H1 (cell line): ENCODE measurements around the gene DLL1. TPM values are rescaled to one million over a fixed set of nuclear protein-coding genes. Genes with fewer than 3 reads are reported as not detected.

Experiments
- CTCF ChIA-PET: fragments of 300-600 bp; sonication (Branson Sonifier 250); formaldehyde crosslinking; loops from one replicate; lab custom pipeline; 2021; ENCODE audit not compliant: partially characterized antibody; lab: Charles Lee
- POLR2A ChIA-PET: fragments of 300-600 bp; sonication (Branson Sonifier 250); formaldehyde crosslinking; loops from one replicate; lab custom pipeline; 2021; ENCODE audit warnings: inconsistent platforms; ENCODE audit not compliant: partially characterized antibody; lab: Charles Lee
- DNase-seq, 2 experiments: peaks; one replicate each; pipeline versions ENCODE4 v3.0.0 to v3.0.0-alpha.2; 2010 to 2022; ENCODE audit warnings: low spot score in 2 of 2, low read depth in 1 of 2, mixed read lengths in 1 of 2
- FAIRE-seq: peaks from 2 replicates; lab custom pipeline; 2011; peaks lifted over from hg19 to GRCh38; lab: Jason Lieb, UNC
- H2AFZ ChIP-seq: 2 replicates; pipeline ENCODE4 v1.8.1; 2012; ENCODE audit warnings: low read length, inconsistent platforms
- H2AK5ac ChIP-seq: 2 replicates; pipeline ENCODE4 v1.6.1; 2013; ENCODE audit warnings: low read depth, low read length
- H2BK120ac ChIP-seq: replicated peaks from 2 replicates; pipeline ENCODE3; 2013; ENCODE audit warnings: low read depth, low read length, inconsistent platforms
- H2BK12ac ChIP-seq: 2 replicates; pipeline ENCODE4 v1.6.1; 2013; ENCODE audit warnings: low read depth, low read length
- H2BK15ac ChIP-seq: 2 replicates; pipeline ENCODE4 v1.6.1; 2013; ENCODE audit warnings: low read length
- H2BK20ac ChIP-seq: 2 replicates; pipeline ENCODE4 v1.6.1; 2013; ENCODE audit warnings: low read length
- H2BK5ac ChIP-seq: 2 replicates; pipeline ENCODE4 v1.6.1; 2013; ENCODE audit warnings: low read depth, low read length
- H3K14ac ChIP-seq: 2 replicates; pipeline ENCODE4 v1.6.1; 2013; ENCODE audit warnings: inconsistent platforms; ENCODE audit not compliant: insufficient read length
- H3K18ac ChIP-seq: 2 replicates; pipeline ENCODE4 v1.6.1; 2013; ENCODE audit warnings: low read length; ENCODE audit errors: extremely low read depth
- H3K23ac ChIP-seq: 2 replicates; pipeline ENCODE4 v1.6.1; 2013; ENCODE audit warnings: inconsistent platforms; ENCODE audit not compliant: insufficient read length
- H3K23me2 ChIP-seq: 2 replicates; pipeline ENCODE4 v1.6.1; 2013; ENCODE audit warnings: low read depth, low read length
- H3K27ac ChIP-seq: 2 replicates; pipeline ENCODE4 v1.6.1; 2011; ENCODE audit warnings: low read depth, low read length, inconsistent platforms
- H3K27me3 ChIP-seq, 4 experiments: replicated peaks in 1 of 4; 1 replicate in 1 of 4; 2 replicates in 3 of 4; pipeline versions ENCODE4 v1.6.1 to v1.8.1; 2011 to 2013; ENCODE audit warnings: low read length in 3 of 4, mild to moderate bottlenecking in 3 of 4, inconsistent platforms in 2 of 4, mixed read lengths in 2 of 4, moderate library complexity in 1 of 4; ENCODE audit not compliant: control insufficient read depth in 3 of 4, insufficient read depth in 3 of 4; ENCODE audit errors: extremely low read depth in 1 of 4
- H3K36me3 ChIP-seq, 4 experiments: 2 replicates each; pipeline versions ENCODE4 v1.6.1 to v1.8.1; 2011 to 2013; ENCODE audit warnings: mild to moderate bottlenecking in 4 of 4, low read length in 3 of 4, moderate library complexity in 2 of 4, control low read depth in 1 of 4, inconsistent platforms in 1 of 4; ENCODE audit not compliant: insufficient read depth in 4 of 4, control insufficient read depth in 2 of 4
- H3K4ac ChIP-seq: replicated peaks from 2 replicates; pipeline ENCODE3; 2013; ENCODE audit warnings: low read length, low read depth, mixed read lengths, inconsistent platforms; ENCODE audit not compliant: insufficient read length
- H3K4me1 ChIP-seq, 4 experiments: replicated peaks in 1 of 4; 1 replicate in 1 of 4; 2 replicates in 3 of 4; pipeline versions ENCODE4 v1.6.1 to v1.8.1; 2011 to 2013; ENCODE audit warnings: low read length in 3 of 4, inconsistent platforms in 2 of 4, mixed read lengths in 1 of 4; ENCODE audit not compliant: insufficient read depth in 4 of 4, control insufficient read depth in 3 of 4
- H3K4me2 ChIP-seq, 2 experiments: 2 replicates each; pipeline versions ENCODE4 v1.6.1 to v1.8.1; 2011 to 2013; ENCODE audit warnings: low read depth in 2 of 2, low read length in 2 of 2, control low read depth in 1 of 2, inconsistent platforms in 1 of 2, mild to moderate bottlenecking in 1 of 2; ENCODE audit not compliant: insufficient read depth in 1 of 2
- H3K4me3 ChIP-seq, 4 experiments: fragments of 200-600, 300-600 bp in 1 of 4; sonication (generic), shearing (Covaris generic), sonication (Bioruptor Twin) in 1 of 4; 2 replicates each; pipeline versions ENCODE4 v1.5.1 to v1.8.1; 2011 to 2016; ENCODE audit warnings: low read length in 4 of 4, low read depth in 3 of 4, control low read depth in 2 of 4, inconsistent platforms in 2 of 4, mild to moderate bottlenecking in 2 of 4, mixed read lengths in 1 of 4, moderate library complexity in 1 of 4; ENCODE audit not compliant: insufficient read depth in 2 of 4; ENCODE audit errors: extremely low read depth in 1 of 4
- H3K56ac ChIP-seq: replicated peaks from 2 replicates; pipeline ENCODE3; 2013; ENCODE audit warnings: low read depth, mild to moderate bottlenecking, mixed read lengths, low read length, inconsistent platforms; ENCODE audit not compliant: insufficient read length
- H3K79me1 ChIP-seq: 2 replicates; pipeline ENCODE4 v1.6.1; 2013; ENCODE audit warnings: low read depth, low read length, control low read depth
- H3K79me2 ChIP-seq, 2 experiments: 2 replicates each; pipeline versions ENCODE4 v1.6.1 to v1.8.1; 2012 to 2013; ENCODE audit warnings: low read length in 2 of 2, mild to moderate bottlenecking in 2 of 2, inconsistent platforms in 1 of 2; ENCODE audit not compliant: insufficient read depth in 2 of 2, control insufficient read depth in 1 of 2
- H3K9ac ChIP-seq, 4 experiments: replicated peaks in 1 of 4; 1 replicate in 1 of 4; 2 replicates in 3 of 4; pipeline versions ENCODE4 v1.6.1 to v1.8.1; 2011 to 2013; ENCODE audit warnings: low read depth in 3 of 4, low read length in 3 of 4, control low read depth in 2 of 4, mild to moderate bottlenecking in 2 of 4, moderate library complexity in 2 of 4, inconsistent platforms in 1 of 4; ENCODE audit errors: extremely low read depth in 1 of 4
- H3K9me3 ChIP-seq, 2 experiments: 2 replicates each; pipeline versions ENCODE4 v1.6.1 to v1.8.1; 2012 to 2013; ENCODE audit warnings: mild to moderate bottlenecking in 2 of 2, moderate library complexity in 2 of 2, control low read depth in 1 of 2, inconsistent platforms in 1 of 2, low read depth in 1 of 2, low read length in 1 of 2, mixed read lengths in 1 of 2; ENCODE audit not compliant: insufficient read depth in 2 of 2
- H4K20me1 ChIP-seq, 2 experiments: replicated peaks in 1 of 2; 2 replicates each; pipeline versions ENCODE3 to v1.8.1; 2011 to 2013; ENCODE audit warnings: inconsistent platforms in 2 of 2, low read length in 2 of 2, mild to moderate bottlenecking in 1 of 2; ENCODE audit not compliant: insufficient read depth in 2 of 2, control insufficient read depth in 1 of 2
- H4K5ac ChIP-seq: 2 replicates; pipeline ENCODE4 v1.6.1; 2013; ENCODE audit warnings: low read length, low read depth, mixed read lengths, inconsistent platforms; ENCODE audit not compliant: insufficient read length
- H4K8ac ChIP-seq: 2 replicates; pipeline ENCODE4 v1.8.0; 2013; ENCODE audit warnings: mild to moderate bottlenecking, moderate library complexity, low read length, inconsistent platforms; ENCODE audit not compliant: insufficient read depth; ENCODE audit errors: extremely low read depth
- H4K91ac ChIP-seq: replicated peaks from 2 replicates; pipeline ENCODE3; 2013; ENCODE audit warnings: low read length, mixed read lengths, inconsistent platforms; ENCODE audit not compliant: insufficient read length
- CTBP2 ChIP-seq: IDR thresholded peaks from 2 replicates; pipeline ENCODE4 v1.7.0; 2011; ENCODE audit warnings: borderline replicate concordance, mild to moderate bottlenecking, moderate library complexity, mixed read lengths, low read length; ENCODE audit not compliant: insufficient read depth, insufficient read length
- GABPA ChIP-seq: IDR thresholded peaks from 2 replicates; pipeline ENCODE4 v1.6.1; 2011; ENCODE audit warnings: mild to moderate bottlenecking, low read length, moderate library complexity, borderline replicate concordance; ENCODE audit not compliant: insufficient read depth
- JUN ChIP-seq: IDR thresholded peaks from 2 replicates; pipeline ENCODE4 v1.6.1; 2011; ENCODE audit warnings: low read depth, mild to moderate bottlenecking, improper control_type of control experiment, low read length
- SIRT6 ChIP-seq: IDR thresholded peaks from one replicate; pipeline ENCODE4 v1.7.1; 2012; ENCODE audit warnings: low read length, inconsistent platforms
- whole genome bisulfite sequencing, 2 experiments: shearing (Covaris generic) in 1 of 2; methylation state at CpG; one replicate each; pipeline versions ENCODE4 v1.1.6 to v1.1.7; 2013 to 2015; ENCODE audit warnings: low lambda C conversion rate in 2 of 2, mixed read lengths in 2 of 2, inconsistent platforms in 1 of 2, low coverage in 1 of 2, missing lambda C conversion rate in 1 of 2; ENCODE audit not compliant: insufficient replicate concordance in 2 of 2, insufficient coverage in 1 of 2, insufficient read length in 1 of 2; ENCODE audit errors: extremely low coverage in 1 of 2, missing lambda C conversion rate in 1 of 2; 5-methylcytosine and 5-hydroxymethylcytosine counted together
- polyA plus RNA-seq, 7 experiments: library from polyadenylated mRNA; depleted of rRNA in 3 of 7; stranded (reverse) in 5 of 7; unstranded in 2 of 7; fragments of >200 nt in 5 of 7; fragments of 200-250 nt in 2 of 7; gene quantifications; 1 replicate in 5 of 7; 2 replicates in 1 of 7; 4 replicates in 1 of 7; pipeline versions ENCODE4 v1.2.1 to v1.2.3, GENCODE V29; 2011 to 2013; ENCODE audit warnings: missing spikeins in 2 of 7, mixed read lengths in 2 of 7
- total RNA-seq: library from RNA; stranded (reverse); fragmentation: NEBNext Ultra II Directional; extraction: Animal tissue kit (Norgen Biotek cat#: 25700); gene quantifications from 2 replicates; pipeline ENCODE4 v1.2.1, GENCODE V29; 2021

The DLL1 gene
- total and polyA plus RNA-seq, 2 of the 8 experiments (the other 6 are each of a cell fraction or from before 2014, with no cell fraction given): 1.7 to 3.8 TPM

- H2BK12ac ChIP-seq: no peak overlapping the region
- H2BK5ac ChIP-seq: no peak overlapping the region
- 93% methylated on average over 9 of the region's 32 CpGs; no CpG with 5 or more reads in 1 of the 2 experiments for WGBS, 2 experiments
- FAIRE-seq (no peak), DNase-seq (no peak)
- no peak overlapping the region for H3K23ac ChIP-seq
- no peak overlapping the region for H4K8ac ChIP-seq
- no peak overlapping the region for H3K9ac ChIP-seq
- H3K9me3 ChIP-seq: no peaks in the 10 kb centered on the region
- no peak overlapping the region for H3K56ac ChIP-seq
- no peaks in the 10 kb centered on the region for H4K20me1 ChIP-seq
- H3K4me2 ChIP-seq: no peak overlapping the region
- no peak overlapping the region for H2AFZ ChIP-seq
- H4K91ac ChIP-seq: no peak overlapping the region
- no peak overlapping the region for H2BK15ac ChIP-seq
- no peaks in the 10 kb centered on the region for H3K4me1 ChIP-seq
- no peak overlapping the region for H3K4me3 ChIP-seq
- no peaks in the 10 kb centered on the region for H3K36me3 ChIP-seq
- H3K79me2 ChIP-seq: no peaks in the 10 kb centered on the region
- ChIA-PET POLR2A (no interaction called here), CTCF (no interaction called here)
- H2AK5ac ChIP-seq: no peak overlapping the region
- no peaks in the 10 kb centered on the region for H3K27me3 ChIP-seq
- no peak overlapping the region for H3K18ac ChIP-seq
- no peak overlapping the region for H3K27ac ChIP-seq
- H3K79me1 ChIP-seq: no peaks in the 10 kb centered on the region
- TF ChIP-seq SIRT6 (no peak), GABPA (no peak), CTBP2 (no peak), JUN (no peak)
- H3K4ac ChIP-seq: no peak overlapping the region
- no peak overlapping the region for H4K5ac ChIP-seq
- H2BK120ac ChIP-seq: no peak overlapping the region
- no peak overlapping the region for H3K14ac ChIP-seq
- H3K23me2 ChIP-seq: no peaks in the 10 kb centered on the region
- no peak overlapping the region for H2BK20ac ChIP-seq
These were observed 35.3 kb downstream of the DLL1 start for GRCh38 chr6:170255426-170256125.
